Measurements from ENCODE around the gene ENG.
A peak's percentile ranks its signal among the peaks of the same experiment; 100 is the strongest.

ENG gene

DNA sequence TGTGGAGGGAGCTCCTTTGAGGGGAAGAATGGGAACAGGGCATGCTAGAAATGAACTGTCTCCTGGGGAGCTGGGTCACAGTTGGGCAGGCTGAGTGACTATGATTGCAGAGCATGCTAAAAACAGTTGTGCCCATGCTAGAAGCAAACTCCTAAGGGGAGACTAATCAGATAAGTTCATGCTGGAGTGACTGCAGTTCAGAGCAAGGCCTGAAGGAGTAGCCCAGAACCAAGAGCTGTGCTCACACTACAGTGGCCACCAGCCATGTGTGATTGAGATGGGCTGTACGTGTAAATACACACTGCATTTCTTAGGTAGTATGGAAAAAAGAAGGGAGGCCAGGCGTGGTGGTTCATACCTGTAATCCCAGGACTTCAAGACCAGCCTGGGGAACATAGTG is 33.3 kb upstream of the ENG start:
- no peak overlapping the region for H3K4me3 ChIP-seq (replicated peaks; ENCODE audit: low read depth, low read length)
- H3K27me3 ChIP-seq (replicated peaks; ENCODE audit: control insufficient read depth, insufficient read depth, low read length) = no peaks in the 10 kb centered on the region
- H3K36me3 ChIP-seq (ENCODE audit: control insufficient read depth, insufficient read depth, low read length) = peaks cover 14% of the 10 kb centered on the region
- no peak for DNase-seq (ENCODE audit: extremely low read depth, insufficient read length)
- TF ChIP-seq, protein P1, sequence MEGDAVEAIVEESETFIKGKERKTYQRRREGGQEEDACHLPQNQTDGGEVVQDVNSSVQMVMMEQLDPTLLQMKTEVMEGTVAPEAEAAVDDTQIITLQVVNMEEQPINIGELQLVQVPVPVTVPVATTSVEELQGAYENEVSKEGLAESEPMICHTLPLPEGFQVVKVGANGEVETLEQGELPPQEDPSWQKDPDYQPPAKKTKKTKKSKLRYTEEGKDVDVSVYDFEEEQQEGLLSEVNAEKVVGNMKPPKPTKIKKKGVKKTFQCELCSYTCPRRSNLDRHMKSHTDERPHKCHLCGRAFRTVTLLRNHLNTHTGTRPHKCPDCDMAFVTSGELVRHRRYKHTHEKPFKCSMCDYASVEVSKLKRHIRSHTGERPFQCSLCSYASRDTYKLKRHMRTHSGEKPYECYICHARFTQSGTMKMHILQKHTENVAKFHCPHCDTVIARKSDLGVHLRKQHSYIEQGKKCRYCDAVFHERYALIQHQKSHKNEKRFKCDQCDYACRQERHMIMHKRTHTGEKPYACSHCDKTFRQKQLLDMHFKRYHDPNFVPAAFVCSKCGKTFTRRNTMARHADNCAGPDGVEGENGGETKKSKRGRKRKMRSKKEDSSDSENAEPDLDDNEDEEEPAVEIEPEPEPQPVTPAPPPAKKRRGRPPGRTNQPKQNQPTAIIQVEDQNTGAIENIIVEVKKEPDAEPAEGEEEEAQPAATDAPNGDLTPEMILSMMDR (IDR thresholded peaks at IDR 0.05; ENCODE audit: insufficient read depth, low read length, poor library complexity, severe bottlenecking) = no peak

DNA sequence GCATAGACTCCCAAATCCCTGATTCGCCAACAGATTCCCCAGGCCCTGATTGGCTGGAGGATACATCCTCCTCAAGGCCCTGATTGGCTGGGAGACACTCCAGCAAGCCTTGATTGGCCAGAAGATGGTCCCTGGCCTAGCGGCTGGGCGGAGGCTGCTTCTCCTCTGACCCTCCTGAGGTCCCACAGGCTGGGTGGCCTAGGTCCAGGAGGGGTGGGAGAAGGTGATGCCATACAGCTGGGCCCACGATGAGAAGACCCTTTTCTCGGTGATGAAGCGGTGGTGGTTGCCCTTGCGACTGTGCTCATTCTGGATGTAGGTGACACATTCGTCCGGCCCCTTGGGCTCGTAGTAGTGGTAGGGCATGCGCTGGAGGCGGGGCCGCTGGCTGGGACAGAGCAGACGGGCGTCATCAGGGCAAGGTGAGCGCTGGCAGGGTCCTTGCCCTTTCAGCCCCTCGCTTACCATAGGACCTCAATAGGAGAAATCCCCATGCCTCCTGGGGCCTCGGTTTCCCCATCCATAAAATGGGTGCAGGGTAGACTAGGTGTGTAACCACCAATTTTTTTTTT is 32.0 kb upstream of the ENG start:
- Histone ChIP-seq H3K36me3 (ENCODE audit: control insufficient read depth, insufficient read depth, low read length) (peaks cover 12% of the 10 kb centered on the region), H3K27me3 (replicated peaks; ENCODE audit: control insufficient read depth, insufficient read depth, low read length) (no peaks in the 10 kb centered on the region), H3K4me3 (replicated peaks; ENCODE audit: low read depth, low read length) (no peak overlapping the region)
- DNase-seq (ENCODE audit: extremely low read depth, insufficient read length) = peak; percentile 8
- TF ChIP-seq, protein P1 (IDR thresholded peaks at IDR 0.05; ENCODE audit: insufficient read depth, low read length, poor library complexity, severe bottlenecking) = no peak

DNA sequence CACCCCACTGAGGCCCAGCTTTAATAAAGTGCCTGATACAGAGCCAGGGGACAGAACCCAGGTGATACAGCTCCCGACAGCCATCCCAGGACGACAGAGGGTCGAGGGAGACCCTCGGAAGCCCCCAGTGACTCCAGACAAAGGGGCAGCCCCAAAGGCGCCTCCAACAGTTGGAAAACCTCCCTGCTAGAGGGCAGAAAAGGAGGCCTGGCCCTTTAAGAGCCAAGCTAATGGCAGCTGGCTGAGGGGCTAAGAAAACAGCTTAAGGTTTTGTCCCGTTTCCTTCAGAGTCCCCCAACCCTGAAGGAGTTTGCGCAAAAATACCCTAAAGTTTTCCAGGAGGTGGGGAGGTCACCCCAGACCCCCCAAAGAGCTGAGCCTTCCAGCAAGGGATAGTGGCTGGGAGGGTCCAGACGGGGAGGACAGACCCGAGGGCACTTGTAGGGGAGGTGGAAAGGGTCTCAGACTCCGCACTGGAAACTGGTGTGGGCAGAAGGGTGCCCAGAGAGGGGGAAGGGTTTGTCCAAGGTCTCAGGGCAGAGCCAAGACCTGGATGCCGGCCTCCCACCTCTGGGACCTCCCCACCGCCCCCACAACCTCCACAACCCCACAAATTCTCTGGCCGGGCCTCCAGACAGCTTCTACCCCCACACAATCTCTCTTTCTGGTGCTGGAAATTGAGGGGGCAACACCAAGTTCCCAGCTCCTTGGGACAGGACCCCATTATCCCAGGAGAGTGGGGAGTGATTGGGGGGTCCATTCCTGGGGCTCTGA is 31.2 kb upstream of the ENG start:
- TF ChIP-seq, protein P1 (IDR thresholded peaks at IDR 0.05; ENCODE audit: insufficient read depth, low read length, poor library complexity, severe bottlenecking) = no peak
- no peak overlapping the region for H3K4me3 ChIP-seq (replicated peaks; ENCODE audit: low read depth, low read length)
- peaks cover 12% of the 10 kb centered on the region for H3K36me3 ChIP-seq (ENCODE audit: control insufficient read depth, insufficient read depth, low read length)
- H3K27me3 ChIP-seq (replicated peaks; ENCODE audit: control insufficient read depth, insufficient read depth, low read length) = no peaks in the 10 kb centered on the region
- DNase-seq (ENCODE audit: extremely low read depth, insufficient read length) = no peak

DNA sequence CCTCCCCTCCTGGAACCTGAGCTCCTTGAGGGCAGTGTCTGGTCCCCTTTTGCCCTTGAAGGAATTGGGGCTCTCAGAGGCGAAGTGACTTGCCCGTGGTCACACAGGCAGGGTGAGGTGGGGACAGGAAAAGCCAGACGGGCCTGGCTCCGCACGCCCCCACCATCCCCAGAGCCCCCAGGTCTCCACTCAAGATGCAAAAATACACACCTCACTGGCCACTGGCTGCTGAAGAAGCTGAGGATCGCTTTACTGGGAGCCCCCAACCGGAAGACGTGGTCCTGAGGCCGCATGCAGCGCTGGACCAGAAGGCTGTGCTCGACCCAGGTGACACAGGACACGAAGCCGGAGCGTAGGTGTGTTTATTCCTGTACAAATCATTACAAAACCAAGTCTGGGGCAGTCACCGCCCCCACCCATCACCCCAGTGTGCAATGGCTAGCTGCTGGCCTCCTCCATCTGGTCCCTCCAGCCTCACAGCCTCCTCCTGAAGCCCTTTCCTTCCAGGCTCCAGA is 30.6 kb upstream of the ENG start:
- no peak for DNase-seq (ENCODE audit: extremely low read depth, insufficient read length)
- H3K4me3 ChIP-seq (replicated peaks; ENCODE audit: low read depth, low read length) = no peak overlapping the region
- H3K27me3 ChIP-seq (replicated peaks; ENCODE audit: control insufficient read depth, insufficient read depth, low read length) = no peaks in the 10 kb centered on the region
- TF ChIP-seq, protein P1 (IDR thresholded peaks at IDR 0.05; ENCODE audit: insufficient read depth, low read length, poor library complexity, severe bottlenecking) = no peak
- H3K36me3 ChIP-seq (ENCODE audit: control insufficient read depth, insufficient read depth, low read length) = peaks cover 8% of the 10 kb centered on the region

DNA sequence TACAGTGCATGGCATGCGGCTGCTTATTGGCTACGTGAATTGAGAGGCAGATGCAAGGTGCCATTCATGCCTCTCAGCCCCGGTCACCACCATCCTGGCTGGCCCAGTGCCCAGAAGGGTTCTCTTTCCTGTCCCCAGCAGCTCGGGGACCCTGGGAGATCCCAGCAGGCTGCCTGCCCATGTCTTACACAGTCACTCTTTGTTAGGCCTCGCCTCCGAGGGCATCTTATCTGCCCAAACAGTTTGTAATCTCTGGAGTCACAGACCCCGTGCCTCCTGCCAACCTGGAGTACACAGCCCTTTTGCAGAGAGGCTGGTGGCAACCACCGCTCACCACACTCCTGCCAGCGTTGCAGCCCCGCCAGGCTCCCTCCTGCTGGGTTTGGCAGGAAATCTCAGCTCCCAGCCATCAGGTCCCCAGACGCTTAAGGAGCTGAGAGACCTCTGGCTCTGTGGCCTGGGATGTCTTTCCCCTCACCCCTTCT is 30.0 kb upstream of the ENG start:
- Histone ChIP-seq H3K27me3 (replicated peaks; ENCODE audit: control insufficient read depth, insufficient read depth, low read length) (no peaks in the 10 kb centered on the region), H3K36me3 (ENCODE audit: control insufficient read depth, insufficient read depth, low read length) (peaks cover 6% of the 10 kb centered on the region), H3K4me3 (replicated peaks; ENCODE audit: low read depth, low read length) (no peak overlapping the region)
- no peak for DNase-seq (ENCODE audit: extremely low read depth, insufficient read length)
- TF ChIP-seq, protein P1 (IDR thresholded peaks at IDR 0.05; ENCODE audit: insufficient read depth, low read length, poor library complexity, severe bottlenecking) = no peak

Data from GM06990 (cell line).